ENCODE data around the gene WSB2. TPM values are rescaled to one million over a fixed set of nuclear protein-coding genes. Genes with fewer than 3 reads are reported as not detected.

WSB2 gene
- total and polyA plus RNA-seq, 7 experiments from 2014 or later = 10.2 to 52.2 (median 18.5) TPM

GRCh38 chr12:117994551-117995438 lies 66.2 kb downstream of the WSB2 start:
- Mint-ChIP-seq H3K4me3 (no peak overlapping the region), H3K27ac (no peak overlapping the region), H3K4me1 (no peaks in the 10 kb centered on the region), H3K9me3 (peaks cover 0 to 19% (median 4%) of the 10 kb centered on the region in 11 donors), H3K36me3 (no peaks in the 10 kb centered on the region), H3K27me3 (peaks cover 0 to 24% (median 13%) of the 10 kb centered on the region in 5 donors)
- Histone ChIP-seq H3K4me1 (ENCODE audit: control insufficient read depth in 2 of 2, insufficient read depth in 2 of 2, low read length in 2 of 2) (no peaks in the 10 kb centered on the region), H3K36me3 (ENCODE audit: control insufficient read depth in 2 of 3, insufficient read depth in 3 of 3, low read length in 3 of 3) (no peaks in the 10 kb centered on the region), H3K4me3 (ENCODE audit: low read length) (no peak overlapping the region), H3K27me3 (ENCODE audit: control insufficient read depth in 2 of 2, insufficient read depth in 2 of 2, low read length in 2 of 2) (no peaks in the 10 kb centered on the region), H3K27ac (ENCODE audit: low read depth, low read length) (no peak overlapping the region), H3K9me3 (ENCODE audit: control insufficient read depth in 2 of 3, low read length in 3 of 3) (no peaks in the 10 kb centered on the region)
- POLR2A ChIA-PET = no interaction called here
- no peak for DNase-seq
- CTCF ChIA-PET = no interaction called here
- ATAC-seq = no peak
- intact Hi-C loops (cut with micrococcal nuclease) = no loop called here

DNA sequence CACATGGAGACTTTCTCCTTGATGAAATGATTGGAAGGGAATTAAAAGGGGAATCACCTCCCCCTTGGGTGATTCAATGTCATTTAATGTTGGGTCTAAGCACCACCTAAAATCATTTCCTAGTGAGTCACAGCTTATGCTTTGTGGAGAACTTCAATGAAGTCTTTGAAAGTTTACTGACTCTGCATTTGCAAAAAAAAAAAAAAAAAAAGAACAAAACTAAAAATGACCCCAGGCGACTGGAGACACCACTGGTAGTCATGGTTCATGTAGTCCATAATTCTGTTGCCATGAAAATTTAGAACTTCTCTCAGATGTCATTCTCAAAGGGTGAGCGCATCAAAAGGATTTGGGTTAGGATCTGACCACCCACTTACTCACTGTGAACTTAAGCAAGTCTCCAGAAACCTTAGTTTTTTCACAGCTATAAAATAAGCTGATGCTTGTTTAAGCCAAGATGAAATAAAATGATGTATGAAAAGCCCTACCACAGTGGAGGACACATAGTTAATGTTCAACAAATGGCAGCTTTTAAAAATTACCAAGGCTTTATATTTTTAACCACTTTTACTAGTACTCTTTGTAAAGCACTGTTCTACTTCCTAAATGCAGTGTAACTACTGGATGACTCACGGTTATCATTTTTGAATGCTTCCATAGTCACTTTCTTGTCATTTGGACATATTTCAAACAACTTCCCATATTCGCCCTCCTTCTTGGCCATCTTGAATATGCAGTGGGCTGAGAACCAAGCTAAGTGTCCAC lies 74.1 kb downstream of the WSB2 start:
- H3K36me3 ChIP-seq (ENCODE audit: control insufficient read depth in 2 of 3, insufficient read depth in 3 of 3, low read length in 3 of 3) = no peaks in the 10 kb centered on the region
- H3K4me3 Mint-ChIP-seq = no peak overlapping the region
- no peaks in the 10 kb centered on the region for H3K4me1 Mint-ChIP-seq
- no peaks in the 10 kb centered on the region for H3K4me1 ChIP-seq (ENCODE audit: control insufficient read depth in 2 of 2, insufficient read depth in 2 of 2, low read length in 2 of 2)
- H3K9me3 ChIP-seq (ENCODE audit: control insufficient read depth in 2 of 3, low read length in 3 of 3) = no peaks in the 10 kb centered on the region
- H3K27ac ChIP-seq (ENCODE audit: low read depth, low read length) = no peak overlapping the region
- peaks cover 0 to 31% (median 18%) of the 10 kb centered on the region in 5 donors for H3K27me3 Mint-ChIP-seq
- peaks cover 0 to 3% (median 0%) of the 10 kb centered on the region in 5 donors for H3K36me3 Mint-ChIP-seq
- ChIA-PET CTCF (interaction anchor here (0.7 kb wide), 1 partner anchor 129 kb away, joined by 3 read pairs; no protein-coding TSS in a partner anchor), POLR2A (interaction anchor here (0.6 kb wide), 1 partner anchor 16 kb away, joined by 3 read pairs; no protein-coding TSS in a partner anchor)
- no peak overlapping the region for H3K27ac Mint-ChIP-seq
- ATAC-seq (no peak), DNase-seq (no peak)
- intact Hi-C loops (cut with micrococcal nuclease) = no loop called here
- H3K9me3 Mint-ChIP-seq = peaks cover 0 to 17% (median 4%) of the 10 kb centered on the region in 11 donors
- H3K4me3 ChIP-seq (ENCODE audit: low read length) = no peak overlapping the region
- no peaks in the 10 kb centered on the region for H3K27me3 ChIP-seq (ENCODE audit: control insufficient read depth in 2 of 2, insufficient read depth in 2 of 2, low read length in 2 of 2)

DNA sequence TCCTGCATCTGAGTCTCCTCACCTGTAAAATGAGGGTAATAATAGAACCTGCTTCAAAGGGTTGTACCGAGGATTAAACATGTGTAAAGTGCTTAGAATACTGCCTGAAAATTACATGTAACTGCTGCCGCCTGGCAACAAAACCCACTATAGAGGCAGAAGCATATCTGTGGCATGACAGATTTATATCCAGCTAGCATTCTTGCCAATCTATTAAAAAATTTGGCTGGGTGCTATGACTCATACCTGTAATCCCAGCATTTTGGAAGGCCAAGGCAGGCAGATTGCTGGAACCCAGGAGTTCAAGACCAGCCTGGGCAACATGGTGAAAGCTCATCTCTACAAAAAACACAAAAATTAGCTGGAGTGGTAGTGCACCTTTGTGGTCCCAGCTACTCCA lies 75.8 kb downstream of the WSB2 start:
- H3K4me3 Mint-ChIP-seq = no peak overlapping the region
- no peaks in the 10 kb centered on the region for H3K36me3 ChIP-seq (ENCODE audit: control insufficient read depth in 2 of 3, insufficient read depth in 3 of 3, low read length in 3 of 3)
- POLR2A ChIA-PET = no interaction called here
- H3K27me3 Mint-ChIP-seq = peaks cover 0 to 24% (median 10%) of the 10 kb centered on the region in 5 donors
- H3K4me3 ChIP-seq (ENCODE audit: low read length) = no peak overlapping the region
- CTCF ChIA-PET = no interaction called here
- peaks cover 0 to 3% (median 0%) of the 10 kb centered on the region in 5 donors for H3K36me3 Mint-ChIP-seq
- H3K4me1 Mint-ChIP-seq = no peaks in the 10 kb centered on the region
- no peak overlapping the region for H3K27ac ChIP-seq (ENCODE audit: low read depth, low read length)
- H3K9me3 ChIP-seq (ENCODE audit: control insufficient read depth in 2 of 3, low read length in 3 of 3) = no peaks in the 10 kb centered on the region
- H3K27me3 ChIP-seq (ENCODE audit: control insufficient read depth in 2 of 2, insufficient read depth in 2 of 2, low read length in 2 of 2) = no peaks in the 10 kb centered on the region
- no peak overlapping the region for H3K27ac Mint-ChIP-seq
- ATAC-seq (no peak), DNase-seq (no peak)
- peaks cover 0 to 16% (median 3%) of the 10 kb centered on the region in 11 donors for H3K9me3 Mint-ChIP-seq
- H3K4me1 ChIP-seq (ENCODE audit: control insufficient read depth in 2 of 2, insufficient read depth in 2 of 2, low read length in 2 of 2) = no peaks in the 10 kb centered on the region
- intact Hi-C loops (cut with micrococcal nuclease) = no loop called here

Other genes starting within 250 kb of the WSB2 start
- under 1 TPM in 2 of 5 experiments, not detected in 3; 0.03 to 0.07 TPM for gene KSR2, start 92.2 kb downstream of the WSB2 start, total RNA-seq
- not detected for gene KSR2, start 92.2 kb downstream of the WSB2 start, polyA plus RNA-seq
- 10 to 100 TPM in 3 of 5 experiments, 1 to 10 TPM in 2; 6.3 to 40.3 (median 15.6) TPM for gene RFC5, start 44.5 kb downstream of the WSB2 start, total RNA-seq
- gene RFC5, start 44.5 kb downstream of the WSB2 start, polyA plus RNA-seq = 10 to 100 TPM; 19.0 to 20.5 TPM
- 1 to 10 TPM; 3.9 to 8.5 (median 5.3) TPM for gene VSIG10, start 42.8 kb upstream of the WSB2 start, total RNA-seq
- 1 to 10 TPM; 1.5 to 5.5 TPM for gene VSIG10, start 42.8 kb upstream of the WSB2 start, polyA plus RNA-seq
- gene PEBP1, start 74.9 kb upstream of the WSB2 start, total RNA-seq = 100 to 1,000 TPM in 1 of 5 experiments, 10 to 100 TPM in 4; 73.8 to 109 (median 91.1) TPM
- 100 to 1,000 TPM; 314 to 343 TPM for gene PEBP1, start 74.9 kb upstream of the WSB2 start, polyA plus RNA-seq